GM23338 (cell line): ENCODE measurements around the gene CCDC40. TPM values are rescaled to one million over a fixed set of nuclear protein-coding genes. Genes with fewer than 3 reads are reported as not detected.

Experiments
- ATAC-seq: fragments of 200-7000 bp; cut with Tn5 transposase; 3 replicates; pipeline ENCODE4 v1.9.1; 2020
- DNase-seq: peaks from one replicate; pipeline ENCODE4 v3.0.0-alpha.2; 2015; ENCODE audit warnings: low spot score
- H2AFZ ChIP-seq: fragments of 200-600 bp; sonication (generic); 2 replicates; pipeline ENCODE4 v1.8.0; 2016; ENCODE audit warnings: antibody characterized with exemption, mild to moderate bottlenecking, moderate library complexity
- H3F3A ChIP-seq: fragments of 200-600 bp; sonication (generic); replicated peaks from 2 replicates; pipeline ENCODE4 v1.8.0; 2017; ENCODE audit warnings: antibody characterized with exemption, mixed run types, low read depth
- H3K27ac ChIP-seq: fragments of 200-600 bp; sonication (generic); 2 replicates; pipeline ENCODE4 v1.6.1; 2016; ENCODE audit warnings: low read depth
- H3K27me3 ChIP-seq: fragments of 200-600 bp; sonication (generic); 2 replicates; pipeline ENCODE4 v1.8.0; 2016; ENCODE audit warnings: mild to moderate bottlenecking, mixed run types, moderate library complexity; ENCODE audit not compliant: insufficient read depth
- H3K36me3 ChIP-seq: fragments of 200-600 bp; sonication (generic); 2 replicates; pipeline ENCODE4 v1.8.0; 2016; ENCODE audit warnings: mild to moderate bottlenecking; ENCODE audit not compliant: insufficient read depth
- H3K4me1 ChIP-seq: fragments of 200-600 bp; sonication (generic); 2 replicates; pipeline ENCODE4 v1.8.0; 2016; ENCODE audit warnings: mild to moderate bottlenecking, moderate library complexity; ENCODE audit not compliant: insufficient read depth
- H3K4me2 ChIP-seq: fragments of 200-600 bp; sonication (generic); 2 replicates; pipeline ENCODE4 v1.7.1; 2017; ENCODE audit warnings: mixed run types
- H3K4me3 ChIP-seq: fragments of 200-600 bp; sonication (generic); 2 replicates; pipeline ENCODE4 v1.6.1; 2016; ENCODE audit warnings: mixed run types
- H3K79me2 ChIP-seq: fragments of 200-600 bp; sonication (generic); replicated peaks from 2 replicates; pipeline ENCODE4 v1.8.0; 2017; ENCODE audit warnings: mild to moderate bottlenecking; ENCODE audit not compliant: insufficient read depth
- H3K9me2 ChIP-seq: fragments of 200-600 bp; sonication (generic); 2 replicates; pipeline ENCODE4 v1.8.0; 2017; ENCODE audit not compliant: insufficient read depth
- H4K20me1 ChIP-seq: fragments of 200-600 bp; sonication (generic); replicated peaks from 2 replicates; pipeline ENCODE4 v1.8.0; 2017; ENCODE audit warnings: mild to moderate bottlenecking; ENCODE audit not compliant: insufficient read depth
- H3K27ac Mint-ChIP-seq: 2 replicates; pipeline ENCODE4 v1.8.0; 2020; ENCODE audit warnings: inconsistent platforms, mild to moderate bottlenecking, moderate library complexity, mixed read lengths
- H3K27me3 Mint-ChIP-seq: 3 replicates; pipeline ENCODE4 v1.8.0; 2022; ENCODE audit warnings: low read depth, mild to moderate bottlenecking, moderate library complexity, mixed read lengths, inconsistent platforms; ENCODE audit not compliant: insufficient read depth, poor library complexity
- H3K36me3 Mint-ChIP-seq: 3 replicates; pipeline ENCODE4 v1.8.0; 2021; ENCODE audit warnings: low read depth, mild to moderate bottlenecking, inconsistent platforms, moderate library complexity, mixed read lengths
- H3K4me1 Mint-ChIP-seq: 3 replicates; pipeline ENCODE4 v1.8.0; 2020; ENCODE audit warnings: mild to moderate bottlenecking, inconsistent platforms, mixed read lengths
- H3K4me3 Mint-ChIP-seq: 3 replicates; pipeline ENCODE4 v1.8.0; 2021; ENCODE audit warnings: moderate library complexity, mild to moderate bottlenecking, inconsistent platforms, mixed read lengths
- H3K9me3 Mint-ChIP-seq: 3 replicates; pipeline ENCODE4 v1.8.0; 2020; ENCODE audit warnings: moderate library complexity, mild to moderate bottlenecking, inconsistent platforms, mixed read lengths
- CREB1 ChIP-seq: fragments of 250-450 bp; sonication (Bioruptor Pico); IDR thresholded peaks from 2 replicates; pipeline ENCODE4 v1.5.0; 2020; ENCODE audit warnings: low read depth, mild to moderate bottlenecking, moderate library complexity
- CTCF ChIP-seq, 2 experiments: fragments of 200-600 bp in 1 of 2; sonication (generic) in 1 of 2; conservative IDR thresholded peaks; 2 replicates each; pipeline versions ENCODE4 v1.5.1 to v1.6.1; 2016 to 2017; ENCODE audit warnings: antibody characterized with exemption in 2 of 2, low read depth in 2 of 2, mild to moderate bottlenecking in 2 of 2, moderate library complexity in 1 of 2
- ETS1 ChIP-seq: IDR thresholded peaks from 2 replicates; pipeline ENCODE4 v1.6.1; 2016; ENCODE audit warnings: antibody characterized with exemption
- EZH2 ChIP-seq: fragments of 200-600 bp; sonication (generic); IDR thresholded peaks from one replicate; pipeline ENCODE4 v1.8.0; 2017; ENCODE audit warnings: antibody characterized with exemption, mild to moderate bottlenecking, low read depth; ENCODE audit not compliant: unreplicated experiment
- EZH2phosphoT487 ChIP-seq: fragments of 200-600 bp; sonication (generic); IDR thresholded peaks from one replicate; pipeline ENCODE4 v1.8.1; 2018; ENCODE audit warnings: antibody characterized with exemption; ENCODE audit not compliant: unreplicated experiment
- NANOG ChIP-seq: IDR thresholded peaks from 2 replicates; pipeline ENCODE4 v1.6.1; 2016; ENCODE audit warnings: antibody characterized with exemption, borderline replicate concordance
- POLR2AphosphoS5 ChIP-seq: IDR thresholded peaks from 2 replicates; pipeline ENCODE4 v1.6.1; 2016; ENCODE audit warnings: antibody characterized with exemption, low read depth
- STAT1 ChIP-seq: IDR thresholded peaks from one replicate; pipeline ENCODE4 v1.6.1; 2016; ENCODE audit warnings: antibody characterized with exemption; ENCODE audit not compliant: unreplicated experiment
- ZNF331 ChIP-seq: fragments of 250-450 bp; sonication (Bioruptor Pico); IDR thresholded peaks from 2 replicates; pipeline ENCODE4 v1.5.0; 2020; ENCODE audit warnings: low read depth, mild to moderate bottlenecking, moderate library complexity
- polyA plus RNA-seq: library from polyadenylated mRNA; unstranded; fragments of >200 nt; fragmentation: Nextera tagmentation; extraction: Ambion mirVana; gene quantifications from 2 replicates; pipeline ENCODE4 v1.2.1, GENCODE V29; 2016
- total RNA-seq: library from RNA; depleted of rRNA; stranded (reverse); fragments of >200 nt; shearing (Covaris generic); gene quantifications from 2 replicates; pipeline ENCODE4 v1.2.3, GENCODE V29; 2014
- TF ChIP-seq, protein P1 (sequence below): IDR thresholded peaks from one replicate; pipeline ENCODE4 v1.6.1; 2018; ENCODE audit warnings: antibody characterized with exemption; ENCODE audit not compliant: unreplicated experiment

The CCDC40 gene
- total and polyA plus RNA-seq, 2 experiments from 2014 or later, result 7.6 to 8.1 TPM

- TF ChIP-seq, protein P1, sequence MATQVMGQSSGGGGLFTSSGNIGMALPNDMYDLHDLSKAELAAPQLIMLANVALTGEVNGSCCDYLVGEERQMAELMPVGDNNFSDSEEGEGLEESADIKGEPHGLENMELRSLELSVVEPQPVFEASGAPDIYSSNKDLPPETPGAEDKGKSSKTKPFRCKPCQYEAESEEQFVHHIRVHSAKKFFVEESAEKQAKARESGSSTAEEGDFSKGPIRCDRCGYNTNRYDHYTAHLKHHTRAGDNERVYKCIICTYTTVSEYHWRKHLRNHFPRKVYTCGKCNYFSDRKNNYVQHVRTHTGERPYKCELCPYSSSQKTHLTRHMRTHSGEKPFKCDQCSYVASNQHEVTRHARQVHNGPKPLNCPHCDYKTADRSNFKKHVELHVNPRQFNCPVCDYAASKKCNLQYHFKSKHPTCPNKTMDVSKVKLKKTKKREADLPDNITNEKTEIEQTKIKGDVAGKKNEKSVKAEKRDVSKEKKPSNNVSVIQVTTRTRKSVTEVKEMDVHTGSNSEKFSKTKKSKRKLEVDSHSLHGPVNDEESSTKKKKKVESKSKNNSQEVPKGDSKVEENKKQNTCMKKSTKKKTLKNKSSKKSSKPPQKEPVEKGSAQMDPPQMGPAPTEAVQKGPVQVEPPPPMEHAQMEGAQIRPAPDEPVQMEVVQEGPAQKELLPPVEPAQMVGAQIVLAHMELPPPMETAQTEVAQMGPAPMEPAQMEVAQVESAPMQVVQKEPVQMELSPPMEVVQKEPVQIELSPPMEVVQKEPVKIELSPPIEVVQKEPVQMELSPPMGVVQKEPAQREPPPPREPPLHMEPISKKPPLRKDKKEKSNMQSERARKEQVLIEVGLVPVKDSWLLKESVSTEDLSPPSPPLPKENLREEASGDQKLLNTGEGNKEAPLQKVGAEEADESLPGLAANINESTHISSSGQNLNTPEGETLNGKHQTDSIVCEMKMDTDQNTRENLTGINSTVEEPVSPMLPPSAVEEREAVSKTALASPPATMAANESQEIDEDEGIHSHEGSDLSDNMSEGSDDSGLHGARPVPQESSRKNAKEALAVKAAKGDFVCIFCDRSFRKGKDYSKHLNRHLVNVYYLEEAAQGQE, result no peak
- no peak for TF ChIP-seq CREB1 (CRISPR knock-in tag)
- no peak for TF ChIP-seq EZH2
- TF ChIP-seq CTCF (conservative IDR thresholded peaks at IDR 0.05; ENCODE audit: low read depth in 2 of 2), result no peak
- no peak for TF ChIP-seq ETS1
- no peak for TF ChIP-seq POLR2AphosphoS5
- no peak for TF ChIP-seq NANOG
- TF ChIP-seq EZH2phosphoT487, result no peak
Measured at GRCh38 chr17:80102664-80103448, 66.4 kb downstream of the CCDC40 start (continued).

- 0 out of 2 replicates have a peak, but pooled peaks cover 4% of the 10 kb centered on the region for H3F3A ChIP-seq
- H3K4me3 ChIP-seq, result no peak overlapping the region
- Mint-ChIP-seq H3K4me1 (peaks cover 22% of the 10 kb centered on the region), H3K9me3 (no peaks in the 10 kb centered on the region; the same call in 2 of the 3 replicates), H3K36me3 (peaks cover 3% of the 10 kb centered on the region; the same call in 2 of the 3 replicates), H3K4me3 (peak overlapping the region; percentile 36; the same call in 1 of the 3 replicates), H3K27ac (no peak overlapping the region), H3K27me3 (peaks cover 17% of the 10 kb centered on the region)
- DNase-seq (no peak), ATAC-seq (no peak)
- H3K27ac ChIP-seq, result no peak overlapping the region
- H3K4me2 ChIP-seq, result no peak overlapping the region
- H2AFZ ChIP-seq, result no peak overlapping the region
- H3K4me1 ChIP-seq, result peaks cover 10% of the 10 kb centered on the region; the same call in 1 of the 2 replicates
- H3K36me3 ChIP-seq, result no peaks in the 10 kb centered on the region
- H3K27me3 ChIP-seq, result peaks cover 8% of the 10 kb centered on the region; the same call in 1 of the 2 replicates
- H3K9me2 ChIP-seq, result no peaks in the 10 kb centered on the region
- 0 out of 2 replicates have a peak, but pooled peaks cover 5% of the 10 kb centered on the region for H3K79me2 ChIP-seq
- no peaks in the 10 kb centered on the region for H4K20me1 ChIP-seq
- no peak for TF ChIP-seq CREB1 (CRISPR knock-in tag)
- TF ChIP-seq CTCF (conservative IDR thresholded peaks at IDR 0.05; ENCODE audit: low read depth in 2 of 2), result no peak
- TF ChIP-seq ZNF331, result no peak
- TF ChIP-seq STAT1, result no peak
- TF ChIP-seq ETS1, result no peak
Measured at GRCh38 chr17:80103449-80104085, 67.1 kb downstream of the CCDC40 start.
